Astrocyte (in vitro differentiated cells and primary cell): ENCODE measurements around the gene NFIA. TPM values are rescaled to one million over a fixed set of nuclear protein-coding genes. Genes with fewer than 3 reads are reported as not detected.

ENCODE experiments used
- DNase-seq: peaks from one replicate; pipeline ENCODE4 v3.0.0-alpha.2; 2010; ENCODE audit warnings: low read depth
- FAIRE-seq: peaks from 2 replicates; lab custom pipeline; 2011; peaks lifted over from hg19 to GRCh38; lab: Jason Lieb, UNC
- H2AFZ ChIP-seq: 2 replicates; pipeline ENCODE4 v1.6.0; 2012; ENCODE audit warnings: low read depth, low read length, inconsistent platforms
- H3K27ac ChIP-seq: 2 replicates; pipeline ENCODE4 v1.5.1; 2011; ENCODE audit warnings: low read depth, low read length, inconsistent platforms
- H3K27me3 ChIP-seq: 2 replicates; pipeline ENCODE4 v1.6.0; 2011; ENCODE audit warnings: low read length, inconsistent platforms; ENCODE audit not compliant: insufficient read depth
- H3K36me3 ChIP-seq: 2 replicates; pipeline ENCODE4 v1.5.1; 2011; ENCODE audit warnings: low read length, inconsistent platforms; ENCODE audit not compliant: insufficient read depth
- H3K4me1 ChIP-seq: 2 replicates; pipeline ENCODE4 v1.5.1; 2011; ENCODE audit warnings: low read length, inconsistent platforms; ENCODE audit not compliant: insufficient read depth
- H3K4me2 ChIP-seq: 2 replicates; pipeline ENCODE4 v1.6.0; 2012; ENCODE audit warnings: low read length, inconsistent platforms
- H3K4me3 ChIP-seq: 2 replicates; pipeline ENCODE4 v1.5.1; 2011; ENCODE audit warnings: low read depth, mild to moderate bottlenecking, low read length, inconsistent platforms; ENCODE audit not compliant: insufficient read depth
- H3K79me2 ChIP-seq: 2 replicates; pipeline ENCODE4 v1.6.0; 2012; ENCODE audit warnings: mild to moderate bottlenecking, low read length, inconsistent platforms; ENCODE audit not compliant: insufficient read depth
- H3K9ac ChIP-seq: 2 replicates; pipeline ENCODE4 v1.6.0; 2012; ENCODE audit warnings: mild to moderate bottlenecking, low read length, inconsistent platforms
- H3K9me3 ChIP-seq: 2 replicates; pipeline ENCODE4 v1.5.1; 2012; ENCODE audit warnings: low read depth, mild to moderate bottlenecking, low read length, inconsistent platforms; ENCODE audit not compliant: insufficient read depth
- H4K20me1 ChIP-seq: 2 replicates; pipeline ENCODE4 v1.6.0; 2012; ENCODE audit warnings: low read length, inconsistent platforms; ENCODE audit not compliant: insufficient read depth
- H3K27ac Mint-ChIP-seq: one replicate; pipeline ENCODE4 v1.8.0; 2021; ENCODE audit warnings: mild to moderate bottlenecking, mixed read lengths; ENCODE audit not compliant: unreplicated experiment
- H3K27me3 Mint-ChIP-seq: one replicate; pipeline ENCODE4 v1.8.0; 2021; ENCODE audit warnings: low read depth, mixed read lengths; ENCODE audit not compliant: unreplicated experiment
- H3K36me3 Mint-ChIP-seq: one replicate; pipeline ENCODE4 v1.8.0; 2021; ENCODE audit warnings: low read depth, mixed read lengths; ENCODE audit not compliant: unreplicated experiment
- H3K4me1 Mint-ChIP-seq: one replicate; pipeline ENCODE4 v1.8.0; 2021; ENCODE audit warnings: low read depth, mixed read lengths; ENCODE audit not compliant: unreplicated experiment
- H3K4me3 Mint-ChIP-seq: one replicate; pipeline ENCODE4 v1.8.0; 2021; ENCODE audit warnings: mild to moderate bottlenecking, moderate library complexity, mixed read lengths; ENCODE audit not compliant: unreplicated experiment
- H3K9me3 Mint-ChIP-seq: one replicate; pipeline ENCODE4 v1.8.0; 2021; ENCODE audit warnings: mild to moderate bottlenecking, mixed read lengths; ENCODE audit not compliant: unreplicated experiment
- EZH2 ChIP-seq: IDR thresholded peaks from 2 replicates; pipeline ENCODE4 v1.6.1; 2012; ENCODE audit warnings: mild to moderate bottlenecking, low read length, inconsistent platforms; ENCODE audit not compliant: insufficient read depth
- total RNA-seq: library from RNA; stranded (reverse); gene quantifications from 2 replicates; pipeline ENCODE4 v1.2.1, GENCODE V29; 2021
- TF ChIP-seq, protein P1 (sequence below): IDR thresholded peaks from 2 replicates; pipeline ENCODE4 v1.5.1; 2011; ENCODE audit warnings: low read depth, mild to moderate bottlenecking, inconsistent platforms, low read length, moderate library complexity; ENCODE audit not compliant: insufficient read depth

NFIA gene
- total RNA-seq, 1 donor from 2014 or later, result 4.6 TPM

DNA sequence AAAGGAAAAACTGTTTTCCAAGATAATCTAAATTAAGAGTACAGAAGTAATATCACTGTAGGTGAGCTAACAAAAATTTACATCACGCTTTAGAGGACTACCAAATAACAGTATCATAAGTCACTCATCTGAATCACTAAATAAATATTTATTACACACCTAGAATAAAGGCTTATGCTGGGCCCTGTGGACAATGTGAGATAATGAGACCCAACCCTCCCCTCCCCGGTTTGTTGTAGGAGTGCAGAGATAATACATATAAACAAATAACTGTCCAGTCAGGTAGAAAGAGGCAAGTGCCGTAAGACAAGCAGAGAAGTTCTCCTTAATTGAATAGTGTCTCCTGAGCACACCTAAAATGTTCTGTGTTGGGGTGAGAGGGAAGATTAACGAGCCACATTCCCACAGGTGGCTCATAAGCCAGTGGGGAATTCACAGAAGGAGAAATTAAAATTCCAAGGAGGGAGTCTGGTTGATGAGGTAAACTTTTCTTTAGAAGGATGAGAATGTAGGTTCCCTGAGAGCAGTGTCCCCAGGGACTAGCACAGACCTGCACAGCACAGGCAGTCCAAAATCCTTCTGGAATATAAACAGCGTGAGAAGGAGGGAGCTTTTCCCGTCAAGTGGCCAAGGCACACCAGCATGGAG is 241.4 kb downstream of the NFIA start:
- Histone ChIP-seq H3K27ac (no peak overlapping the region), H3K27me3 (peaks cover 33% of the 10 kb centered on the region), H3K36me3 (no peaks in the 10 kb centered on the region), H3K9me3 (no peaks in the 10 kb centered on the region), H4K20me1 (no peaks in the 10 kb centered on the region), H2AFZ (no peak overlapping the region), H3K9ac (no peak overlapping the region), H3K4me2 (no peak overlapping the region), H3K4me1 (no peaks in the 10 kb centered on the region), H3K4me3 (no peak overlapping the region), H3K79me2 (no peaks in the 10 kb centered on the region)
- no peak overlapping the region for H3K4me3 Mint-ChIP-seq
- H3K4me1 Mint-ChIP-seq, result no peaks in the 10 kb centered on the region
- peaks cover 6% of the 10 kb centered on the region for H3K9me3 Mint-ChIP-seq
- DNase-seq (no peak), FAIRE-seq (no peak)
- H3K36me3 Mint-ChIP-seq, result peaks cover 2% of the 10 kb centered on the region
- H3K27me3 Mint-ChIP-seq, result peaks cover 8% of the 10 kb centered on the region
- H3K27ac Mint-ChIP-seq, result no peak overlapping the region
- TF ChIP-seq EZH2, result no peak
- TF ChIP-seq, protein P1, sequence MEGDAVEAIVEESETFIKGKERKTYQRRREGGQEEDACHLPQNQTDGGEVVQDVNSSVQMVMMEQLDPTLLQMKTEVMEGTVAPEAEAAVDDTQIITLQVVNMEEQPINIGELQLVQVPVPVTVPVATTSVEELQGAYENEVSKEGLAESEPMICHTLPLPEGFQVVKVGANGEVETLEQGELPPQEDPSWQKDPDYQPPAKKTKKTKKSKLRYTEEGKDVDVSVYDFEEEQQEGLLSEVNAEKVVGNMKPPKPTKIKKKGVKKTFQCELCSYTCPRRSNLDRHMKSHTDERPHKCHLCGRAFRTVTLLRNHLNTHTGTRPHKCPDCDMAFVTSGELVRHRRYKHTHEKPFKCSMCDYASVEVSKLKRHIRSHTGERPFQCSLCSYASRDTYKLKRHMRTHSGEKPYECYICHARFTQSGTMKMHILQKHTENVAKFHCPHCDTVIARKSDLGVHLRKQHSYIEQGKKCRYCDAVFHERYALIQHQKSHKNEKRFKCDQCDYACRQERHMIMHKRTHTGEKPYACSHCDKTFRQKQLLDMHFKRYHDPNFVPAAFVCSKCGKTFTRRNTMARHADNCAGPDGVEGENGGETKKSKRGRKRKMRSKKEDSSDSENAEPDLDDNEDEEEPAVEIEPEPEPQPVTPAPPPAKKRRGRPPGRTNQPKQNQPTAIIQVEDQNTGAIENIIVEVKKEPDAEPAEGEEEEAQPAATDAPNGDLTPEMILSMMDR, result no peak

DNA sequence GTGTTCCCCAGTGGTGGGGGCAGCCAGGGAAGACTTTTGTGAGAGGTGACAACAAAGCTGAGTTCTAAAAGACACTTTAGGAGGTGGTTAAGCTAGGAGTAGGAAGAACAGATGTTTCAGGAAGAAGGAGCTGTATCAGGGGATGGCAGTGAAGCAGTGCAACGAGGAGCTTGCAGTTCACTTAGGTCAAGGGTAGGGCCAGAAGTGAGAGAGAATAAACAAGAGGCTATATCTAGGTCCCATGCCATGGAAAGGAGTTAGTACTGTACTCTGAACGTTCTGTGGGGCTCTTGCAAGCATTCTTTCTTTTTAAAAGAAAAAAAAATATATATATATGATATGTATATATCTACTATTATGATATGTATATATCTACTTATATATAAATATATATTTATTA is 244.4 kb downstream of the NFIA start:
- Mint-ChIP-seq H3K27ac (no peak overlapping the region), H3K4me1 (no peaks in the 10 kb centered on the region), H3K36me3 (peaks cover 3% of the 10 kb centered on the region), H3K4me3 (no peak overlapping the region), H3K27me3 (peaks cover 16% of the 10 kb centered on the region), H3K9me3 (peaks cover 5% of the 10 kb centered on the region)
- Histone ChIP-seq H3K9me3 (no peaks in the 10 kb centered on the region), H3K4me3 (no peak overlapping the region), H2AFZ (no peak overlapping the region), H3K79me2 (no peaks in the 10 kb centered on the region), H3K4me2 (no peak overlapping the region), H3K9ac (no peak overlapping the region), H3K36me3 (no peaks in the 10 kb centered on the region), H3K27me3 (peaks cover 53% of the 10 kb centered on the region), H3K27ac (no peak overlapping the region), H3K4me1 (no peaks in the 10 kb centered on the region), H4K20me1 (no peaks in the 10 kb centered on the region)
- FAIRE-seq, result no peak
- DNase-seq, result no peak
- TF ChIP-seq, protein P1, result no peak
- TF ChIP-seq EZH2, result no peak

DNA sequence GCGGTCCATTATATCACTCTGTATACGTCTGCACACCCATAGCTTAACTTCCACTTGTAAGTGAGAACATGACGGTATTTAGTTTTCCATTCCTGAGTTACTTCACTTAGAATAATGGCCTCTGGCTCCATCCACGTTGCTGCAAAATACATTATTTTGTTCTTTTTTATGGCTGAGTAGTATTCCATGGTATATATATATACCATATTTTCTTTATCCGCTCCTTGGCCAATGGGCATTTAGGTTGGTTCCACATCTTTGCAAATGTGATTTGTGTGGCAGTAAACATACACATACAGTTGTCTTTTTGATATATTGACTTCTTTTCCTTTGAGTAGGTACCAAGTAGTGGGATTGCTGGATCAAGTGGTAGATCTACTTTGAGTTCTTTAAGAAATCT is 245.1 kb downstream of the NFIA start:
- no peaks in the 10 kb centered on the region for H3K79me2 ChIP-seq
- no peaks in the 10 kb centered on the region for H3K9me3 ChIP-seq
- Mint-ChIP-seq H3K4me3 (no peak overlapping the region), H3K36me3 (peaks cover 3% of the 10 kb centered on the region), H3K27ac (no peak overlapping the region), H3K27me3 (peaks cover 16% of the 10 kb centered on the region), H3K9me3 (peaks cover 5% of the 10 kb centered on the region), H3K4me1 (no peaks in the 10 kb centered on the region)
- peaks cover 51% of the 10 kb centered on the region for H3K27me3 ChIP-seq
- no peaks in the 10 kb centered on the region for H3K36me3 ChIP-seq
- H4K20me1 ChIP-seq, result no peaks in the 10 kb centered on the region
- H3K9ac ChIP-seq, result no peak overlapping the region
- DNase-seq, result no peak
- no peak for FAIRE-seq
- H3K27ac ChIP-seq, result no peak overlapping the region
- no peak overlapping the region for H3K4me2 ChIP-seq
- no peak overlapping the region for H3K4me3 ChIP-seq
- no peak overlapping the region for H2AFZ ChIP-seq
- TF ChIP-seq, protein P1, result no peak
- no peak for TF ChIP-seq EZH2
- H3K4me1 ChIP-seq, result no peaks in the 10 kb centered on the region
